Memory B cell (primary cell): ENCODE results near the gene ARGFX.

ENCODE experiments used
- ATAC-seq: fragments of 150-1000 bp; cut with Tn5 transposase; 2 replicates; pipeline ENCODE4 v1.10.0; 2021; ENCODE audit warnings: low read depth, mild to moderate bottlenecking, moderate library complexity
- DNase-seq, 2 donors: peaks; one replicate each; pipeline ENCODE4 v3.0.0; 2022; ENCODE audit warnings: low spot score in 2 of 2
- H3K27ac Mint-ChIP-seq: one replicate; pipeline ENCODE4 v1.8.0; 2022; ENCODE audit warnings: mild to moderate bottlenecking, moderate library complexity, mixed read lengths
- H3K27me3 Mint-ChIP-seq: one replicate; pipeline ENCODE4 v1.8.0; 2022; ENCODE audit warnings: mixed read lengths
- H3K36me3 Mint-ChIP-seq: one replicate; pipeline ENCODE4 v1.8.0; 2022; ENCODE audit warnings: mild to moderate bottlenecking, mixed read lengths
- H3K4me1 Mint-ChIP-seq: one replicate; pipeline ENCODE4 v1.8.0; 2022; ENCODE audit warnings: mixed read lengths
- H3K4me3 Mint-ChIP-seq: one replicate; pipeline ENCODE4 v1.8.0; 2022; ENCODE audit warnings: mild to moderate bottlenecking, moderate library complexity, mixed read lengths
- H3K9me3 Mint-ChIP-seq: one replicate; pipeline ENCODE4 v1.8.0; 2022; ENCODE audit warnings: mixed read lengths

Gene ARGFX

DNA sequence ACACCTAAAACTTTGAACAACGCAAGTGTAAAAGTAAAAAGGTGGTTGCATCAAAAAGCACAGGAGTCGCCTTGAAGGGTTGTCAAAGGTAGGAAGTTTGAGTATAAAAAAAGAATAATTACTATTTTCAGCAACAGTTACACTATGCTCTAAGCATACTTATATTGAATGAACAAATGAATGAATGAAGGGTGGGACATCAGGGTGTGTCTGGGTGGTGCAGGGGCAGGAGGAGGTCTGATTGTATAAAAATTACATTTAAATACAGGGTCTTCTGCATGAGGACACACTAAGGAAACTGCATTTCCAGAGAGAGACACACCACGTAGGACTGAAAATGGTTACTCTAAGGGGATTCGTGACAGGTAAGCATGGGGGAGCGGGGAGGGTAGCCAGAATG, at the start of gene ARGFX:
TSS of gene ARGFX (plus strand) at position 301 of the 400 bp plus-strand sequence. CDS start 2,765 bp downstream, outside the sequence.
- H3K4me3 Mint-ChIP-seq, result no peak within 1 kb of the TSS
- no peak for DNase-seq
- no peaks in the 10 kb centered on the region for H3K4me1 Mint-ChIP-seq
- no peak within 1 kb of the TSS for H3K27ac Mint-ChIP-seq
- ATAC-seq, result no peak
- H3K27me3 Mint-ChIP-seq, result peaks cover 3% of the 10 kb centered on the region
- no peaks in the 10 kb centered on the region for H3K36me3 Mint-ChIP-seq
- H3K9me3 Mint-ChIP-seq, result no peaks in the 10 kb centered on the region

- Mint-ChIP-seq H3K9me3 (peaks cover 9% of the 10 kb centered on the region), H3K4me3 (no peak overlapping the region), H3K36me3 (peaks cover 2% of the 10 kb centered on the region), H3K4me1 (no peaks in the 10 kb centered on the region), H3K27me3 (no peaks in the 10 kb centered on the region), H3K27ac (no peak overlapping the region)
- DNase-seq, result no peak
- ATAC-seq, result no peak
Measured at GRCh38 chr3:121517953-121518655, 49.6 kb upstream of the ARGFX start.

DNA sequence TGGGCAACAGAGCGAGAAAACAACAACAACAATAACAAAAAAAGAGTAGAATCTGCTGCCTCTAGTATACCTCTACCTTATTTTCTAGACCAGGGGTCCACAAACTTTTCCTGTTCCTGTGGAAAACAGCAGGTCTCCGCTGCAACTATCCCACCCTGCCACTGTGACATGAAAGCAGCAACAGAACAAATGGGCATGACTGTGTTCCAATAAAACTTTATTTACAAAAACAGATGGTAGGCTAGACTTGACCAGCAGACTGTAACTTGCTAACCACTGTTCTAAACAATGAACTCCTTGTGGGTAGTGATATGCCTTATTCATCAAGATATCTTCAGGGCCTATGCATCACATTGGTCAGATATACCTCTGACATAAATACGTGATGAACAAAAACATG, 47.2 kb upstream of the ARGFX start:
- Mint-ChIP-seq H3K36me3 (peaks cover 2% of the 10 kb centered on the region), H3K27ac (no peak overlapping the region), H3K4me1 (no peaks in the 10 kb centered on the region), H3K27me3 (no peaks in the 10 kb centered on the region), H3K9me3 (peaks cover 7% of the 10 kb centered on the region), H3K4me3 (no peak overlapping the region)
- ATAC-seq, result no peak
- no peak for DNase-seq

DNA sequence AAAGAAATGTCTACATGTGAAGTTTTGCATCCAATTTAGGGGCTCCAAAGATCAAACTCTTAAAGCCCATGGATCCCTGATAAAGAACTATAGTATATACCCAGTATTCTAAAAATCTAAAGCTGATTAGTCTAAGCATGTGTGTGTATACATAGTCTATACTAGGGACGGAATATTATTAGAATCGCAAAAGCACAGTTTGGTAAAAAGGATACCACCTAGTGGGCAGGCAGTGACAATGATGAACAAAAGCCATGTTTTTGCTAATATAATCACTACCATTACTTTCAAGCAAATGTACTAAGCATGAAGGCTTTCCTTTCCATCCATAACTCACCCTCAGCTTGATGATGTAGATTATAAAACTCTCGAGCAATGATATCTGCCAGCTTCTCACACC, 38.4 kb upstream of the ARGFX start:
- Mint-ChIP-seq H3K36me3 (no peaks in the 10 kb centered on the region), H3K27me3 (no peaks in the 10 kb centered on the region), H3K4me1 (no peaks in the 10 kb centered on the region), H3K27ac (no peak overlapping the region), H3K4me3 (no peak overlapping the region), H3K9me3 (no peaks in the 10 kb centered on the region)
- no peak for DNase-seq
- no peak for ATAC-seq

GRCh38 chr3:121531269-121531668, 36.5 kb upstream of the ARGFX start:
- H3K4me3 Mint-ChIP-seq, result no peak overlapping the region
- H3K27ac Mint-ChIP-seq, result no peak overlapping the region
- no peaks in the 10 kb centered on the region for H3K9me3 Mint-ChIP-seq
- H3K27me3 Mint-ChIP-seq, result no peaks in the 10 kb centered on the region
- no peaks in the 10 kb centered on the region for H3K4me1 Mint-ChIP-seq
- no peaks in the 10 kb centered on the region for H3K36me3 Mint-ChIP-seq
- DNase-seq, result no peak
- no peak for ATAC-seq

DNA sequence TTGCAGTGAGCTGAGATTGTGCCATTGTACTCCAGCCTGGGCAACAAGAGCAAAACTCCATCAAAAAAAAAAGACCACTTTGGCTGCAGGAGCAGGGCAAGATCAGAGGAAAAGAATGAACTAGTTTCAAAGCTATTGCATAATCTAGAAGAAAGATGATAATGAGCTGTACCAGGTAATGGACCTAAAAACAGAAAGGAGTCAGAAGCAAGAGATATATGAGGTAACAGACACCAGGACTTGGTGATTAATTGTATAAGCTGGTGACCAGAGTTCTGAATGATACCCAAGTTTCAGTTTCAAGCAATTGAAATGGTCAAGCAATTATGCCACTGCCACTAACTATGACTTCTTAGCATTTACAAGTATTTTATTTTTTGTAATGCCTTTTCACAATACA, 24.8 kb upstream of the ARGFX start:
- no peak for ATAC-seq
- H3K36me3 Mint-ChIP-seq, result no peaks in the 10 kb centered on the region
- H3K27me3 Mint-ChIP-seq, result no peaks in the 10 kb centered on the region
- H3K9me3 Mint-ChIP-seq, result no peaks in the 10 kb centered on the region
- no peak overlapping the region for H3K27ac Mint-ChIP-seq
- H3K4me1 Mint-ChIP-seq, result peaks cover 9% of the 10 kb centered on the region
- H3K4me3 Mint-ChIP-seq, result no peak overlapping the region
- no peak for DNase-seq

DNA sequence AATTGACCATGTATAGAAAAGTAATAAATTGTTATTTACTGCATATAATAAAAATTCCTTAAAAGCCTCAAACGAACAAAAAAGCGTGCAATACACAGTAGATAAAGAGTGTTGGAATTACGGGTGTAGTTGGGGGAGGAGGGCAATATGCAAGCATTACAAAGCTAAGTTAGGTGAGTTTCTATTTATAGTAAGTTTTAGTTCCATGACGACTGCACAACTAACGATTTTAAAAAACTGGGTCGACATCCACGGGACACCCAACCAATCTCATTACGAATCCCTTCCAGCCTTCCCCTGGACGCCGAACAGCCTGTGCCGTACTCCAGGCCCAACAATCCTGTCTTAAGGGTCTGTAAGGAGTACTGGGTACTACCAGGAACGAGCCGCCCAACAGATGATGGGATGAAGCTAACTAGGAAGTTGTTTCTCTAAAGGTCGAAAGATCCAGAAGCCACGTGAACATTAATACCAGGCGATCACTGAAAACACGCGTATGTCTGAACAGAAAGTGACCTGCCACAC, 22.6 kb upstream of the ARGFX start:
- H3K27ac Mint-ChIP-seq, result no peak overlapping the region
- no peaks in the 10 kb centered on the region for H3K36me3 Mint-ChIP-seq
- ATAC-seq, result no peak
- H3K9me3 Mint-ChIP-seq, result no peaks in the 10 kb centered on the region
- peak overlapping the region; percentile 77 for H3K4me3 Mint-ChIP-seq
- no peaks in the 10 kb centered on the region for H3K27me3 Mint-ChIP-seq
- peaks cover 17% of the 10 kb centered on the region for H3K4me1 Mint-ChIP-seq
- no peak for DNase-seq

DNA sequence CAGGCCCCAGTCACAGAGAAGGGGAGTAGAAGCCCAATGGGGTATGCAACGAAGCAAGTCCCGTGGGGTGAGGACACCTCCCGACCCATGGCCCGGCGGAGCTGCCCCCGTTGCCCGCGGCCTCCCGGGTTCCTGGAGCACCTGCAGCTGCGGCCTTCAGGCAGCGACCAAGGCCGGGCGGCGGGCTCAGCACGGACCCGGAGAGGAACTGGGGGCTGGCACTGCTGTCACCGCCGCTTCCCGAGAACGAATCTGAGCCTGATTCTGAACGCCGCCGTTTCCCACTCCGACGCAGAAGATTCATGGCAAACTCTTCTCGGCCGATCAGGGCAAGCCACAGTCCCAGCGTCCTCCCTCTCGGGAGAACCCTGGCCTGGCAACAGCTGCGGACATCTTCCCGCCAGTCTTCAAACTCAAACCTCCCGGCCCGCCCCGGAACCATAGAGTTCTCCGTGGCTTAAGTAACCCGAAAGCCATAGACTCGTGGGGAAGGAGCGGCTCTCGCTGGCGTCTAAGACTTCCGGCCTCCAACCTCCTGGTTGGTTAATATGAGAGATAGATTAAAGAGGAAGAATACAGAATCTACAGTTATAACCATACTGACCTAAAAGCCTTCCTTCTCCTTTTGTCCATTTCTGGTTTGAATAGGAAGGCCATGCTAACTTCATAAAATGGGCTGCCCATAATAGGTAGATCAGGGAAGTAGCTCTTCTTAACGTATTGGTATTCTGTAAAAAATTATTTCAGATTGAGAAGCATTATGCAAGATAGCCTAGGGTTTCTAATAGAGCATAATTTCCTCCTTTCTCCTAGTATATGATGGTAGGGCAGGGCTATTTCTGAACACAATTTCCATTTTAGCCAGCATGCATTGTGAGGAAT, 21.9 kb upstream of the ARGFX start, which contains the start of gene POLQ:
TSS of gene POLQ (minus strand) at position 415 of the 882 bp plus-strand sequence. CDS start at position 304, 111 bp downstream.
- peak within 1 kb of the TSS; percentile 87 for H3K27ac Mint-ChIP-seq
- DNase-seq (peak; percentile 79 to 82), ATAC-seq (peak; percentile 97)
- no peaks in the 10 kb centered on the region for H3K36me3 Mint-ChIP-seq
- peak within 1 kb of the TSS; percentile 79 for H3K4me3 Mint-ChIP-seq
- peaks cover 17% of the 10 kb centered on the region for H3K4me1 Mint-ChIP-seq
- H3K9me3 Mint-ChIP-seq, result no peaks in the 10 kb centered on the region
- H3K27me3 Mint-ChIP-seq, result no peaks in the 10 kb centered on the region

DNA sequence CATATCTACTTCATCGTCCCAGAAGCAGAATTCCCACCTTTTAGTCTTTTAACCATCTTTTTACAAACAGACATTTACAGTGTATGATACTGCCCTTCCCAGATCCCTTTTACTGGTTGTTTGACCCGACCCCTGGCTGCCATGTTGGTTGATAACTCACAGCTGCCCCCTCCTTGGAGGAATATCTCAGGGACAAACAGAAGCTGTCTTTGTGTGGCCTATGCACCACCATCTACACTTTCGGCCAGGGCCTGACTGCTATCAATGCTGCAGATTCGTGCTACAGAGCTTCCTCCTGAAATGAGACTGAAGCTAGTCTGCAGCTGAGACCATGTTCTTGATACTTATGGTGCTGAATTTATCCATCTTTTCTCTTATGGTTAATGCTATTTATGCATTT, 15.4 kb upstream of the ARGFX start:
- H3K4me1 Mint-ChIP-seq, result peaks cover 10% of the 10 kb centered on the region
- no peak overlapping the region for H3K27ac Mint-ChIP-seq
- no peak for DNase-seq
- H3K36me3 Mint-ChIP-seq, result no peaks in the 10 kb centered on the region
- peaks cover 2% of the 10 kb centered on the region for H3K9me3 Mint-ChIP-seq
- peaks cover 1% of the 10 kb centered on the region for H3K27me3 Mint-ChIP-seq
- no peak overlapping the region for H3K4me3 Mint-ChIP-seq
- ATAC-seq, result no peak

DNA sequence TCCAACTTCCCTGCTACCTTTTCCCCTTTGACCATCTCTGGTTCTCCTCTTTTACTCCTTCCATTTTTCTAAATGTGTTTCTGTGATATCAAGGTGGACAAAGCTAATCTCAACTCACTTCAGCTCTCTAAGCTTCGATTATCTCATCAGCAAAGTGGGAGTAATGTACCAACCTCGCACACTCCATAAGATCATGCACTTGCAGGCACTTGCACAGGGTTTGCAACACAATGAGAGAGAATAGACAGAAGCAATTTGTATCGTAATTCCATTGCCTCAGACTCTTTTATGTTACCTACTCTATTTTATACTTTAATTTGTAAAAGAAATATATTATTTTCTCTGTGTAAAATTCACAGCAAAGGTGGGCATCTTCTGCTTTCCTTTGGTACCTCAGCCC, 15.0 kb upstream of the ARGFX start:
- Mint-ChIP-seq H3K36me3 (no peaks in the 10 kb centered on the region), H3K4me3 (no peak overlapping the region), H3K4me1 (peaks cover 10% of the 10 kb centered on the region), H3K27ac (peak overlapping the region; percentile 35), H3K9me3 (peaks cover 2% of the 10 kb centered on the region), H3K27me3 (peaks cover 1% of the 10 kb centered on the region)
- DNase-seq (no peak), ATAC-seq (no peak)

DNA sequence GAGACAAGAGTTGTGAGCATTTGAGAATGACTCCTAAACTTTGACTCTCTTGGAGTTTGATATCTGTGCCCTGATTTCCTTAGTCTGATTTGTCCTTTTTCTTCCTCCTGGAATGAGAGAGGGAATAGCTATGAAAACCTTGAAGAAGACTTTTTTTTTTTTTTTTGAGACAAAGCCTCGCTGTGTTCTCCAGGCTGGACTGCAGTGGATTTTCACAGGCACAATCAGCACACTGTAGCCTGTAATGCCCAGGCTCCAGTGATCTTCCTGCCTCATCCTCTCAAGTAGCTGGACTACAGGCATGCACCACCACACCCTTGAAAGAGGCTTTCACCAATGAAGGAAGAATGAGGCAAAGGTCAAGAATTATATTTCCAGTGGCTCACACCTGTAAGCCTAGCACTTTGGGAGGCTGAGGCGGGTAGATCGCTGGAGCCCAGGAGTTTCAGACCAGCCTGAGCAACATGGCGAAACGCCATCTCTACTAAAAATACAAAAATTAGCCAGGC, 10.3 kb upstream of the ARGFX start:
- H3K9me3 Mint-ChIP-seq, result peaks cover 2% of the 10 kb centered on the region
- H3K4me3 Mint-ChIP-seq, result no peak overlapping the region
- DNase-seq (no peak), ATAC-seq (no peak)
- peaks cover 2% of the 10 kb centered on the region for H3K36me3 Mint-ChIP-seq
- peaks cover 7% of the 10 kb centered on the region for H3K27me3 Mint-ChIP-seq
- H3K27ac Mint-ChIP-seq, result no peak overlapping the region
- peaks cover 2% of the 10 kb centered on the region for H3K4me1 Mint-ChIP-seq

DNA sequence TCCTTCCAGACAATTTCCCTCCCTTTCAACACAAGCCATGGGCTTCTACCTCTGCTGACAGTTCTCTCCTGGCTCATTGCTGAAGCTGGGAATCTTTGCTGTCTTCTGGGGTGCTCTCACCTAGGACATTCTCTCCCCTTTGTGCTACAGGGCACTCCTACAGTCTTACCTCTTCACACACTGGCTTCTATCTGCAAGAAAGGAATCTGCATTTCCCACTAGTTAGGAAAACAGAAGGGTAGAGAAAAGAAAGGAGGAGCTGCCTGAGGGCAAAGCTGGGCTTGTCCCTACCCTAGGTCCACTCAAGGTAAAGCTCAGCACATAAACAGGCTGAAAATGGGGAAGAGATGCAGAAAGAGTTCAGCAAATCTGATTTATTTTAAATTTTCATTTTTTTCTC, 5.6 kb upstream of the ARGFX start:
- DNase-seq (no peak), ATAC-seq (no peak)
- H3K36me3 Mint-ChIP-seq, result peaks cover 2% of the 10 kb centered on the region
- peaks cover 9% of the 10 kb centered on the region for H3K27me3 Mint-ChIP-seq
- no peaks in the 10 kb centered on the region for H3K9me3 Mint-ChIP-seq
- no peaks in the 10 kb centered on the region for H3K4me1 Mint-ChIP-seq
- no peak overlapping the region for H3K27ac Mint-ChIP-seq
- no peak overlapping the region for H3K4me3 Mint-ChIP-seq

DNA sequence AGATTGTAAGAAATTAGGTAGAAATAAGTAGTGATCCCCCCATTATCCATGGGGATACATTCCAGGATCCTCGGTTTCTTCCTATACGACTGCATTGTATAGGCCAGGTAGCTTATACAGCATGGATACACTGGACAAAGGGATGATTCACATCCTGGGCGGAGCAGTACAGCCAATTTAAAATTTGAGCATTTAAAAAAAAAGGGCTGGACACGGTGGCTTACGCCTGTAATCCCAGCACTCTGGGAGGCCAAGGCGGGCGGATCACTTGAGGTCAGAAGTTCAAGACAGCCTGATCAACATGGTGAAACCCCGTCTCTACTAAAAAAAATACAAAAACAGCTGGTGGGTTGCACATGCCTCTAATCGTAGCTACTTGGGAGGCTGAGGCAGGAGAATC, 976 bp upstream of the ARGFX start:
- ATAC-seq (no peak), DNase-seq (no peak)
- no peaks in the 10 kb centered on the region for H3K4me1 Mint-ChIP-seq
- H3K27me3 Mint-ChIP-seq, result peaks cover 3% of the 10 kb centered on the region
- H3K27ac Mint-ChIP-seq, result no peak overlapping the region
- H3K36me3 Mint-ChIP-seq, result no peaks in the 10 kb centered on the region
- no peak overlapping the region for H3K4me3 Mint-ChIP-seq
- H3K9me3 Mint-ChIP-seq, result no peaks in the 10 kb centered on the region

DNA sequence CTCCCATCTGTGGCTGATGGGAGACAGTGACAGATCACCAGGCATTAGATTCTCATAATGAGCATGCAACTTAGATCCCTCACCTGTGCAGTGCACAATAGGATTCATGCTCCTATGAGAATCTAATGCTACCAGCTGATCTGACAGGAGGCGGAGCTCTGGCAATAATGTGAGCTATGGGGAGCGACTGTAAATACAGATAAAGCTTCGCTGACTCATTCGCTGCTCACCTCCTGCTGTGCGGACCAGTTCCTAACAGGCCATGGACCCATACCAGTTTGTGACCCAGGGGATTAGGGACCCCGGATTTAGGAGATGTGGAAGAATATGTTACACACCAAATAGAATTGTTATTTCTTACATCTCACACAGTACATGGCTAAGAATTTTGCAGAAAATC, 6.7 kb downstream of the ARGFX start:
- no peaks in the 10 kb centered on the region for H3K27me3 Mint-ChIP-seq
- no peaks in the 10 kb centered on the region for H3K36me3 Mint-ChIP-seq
- no peak overlapping the region for H3K4me3 Mint-ChIP-seq
- no peaks in the 10 kb centered on the region for H3K9me3 Mint-ChIP-seq
- H3K4me1 Mint-ChIP-seq, result no peaks in the 10 kb centered on the region
- DNase-seq, result no peak
- ATAC-seq, result no peak
- no peak overlapping the region for H3K27ac Mint-ChIP-seq
